ENCODE results near the gene C4orf46.

C4orf46 gene

DNA sequence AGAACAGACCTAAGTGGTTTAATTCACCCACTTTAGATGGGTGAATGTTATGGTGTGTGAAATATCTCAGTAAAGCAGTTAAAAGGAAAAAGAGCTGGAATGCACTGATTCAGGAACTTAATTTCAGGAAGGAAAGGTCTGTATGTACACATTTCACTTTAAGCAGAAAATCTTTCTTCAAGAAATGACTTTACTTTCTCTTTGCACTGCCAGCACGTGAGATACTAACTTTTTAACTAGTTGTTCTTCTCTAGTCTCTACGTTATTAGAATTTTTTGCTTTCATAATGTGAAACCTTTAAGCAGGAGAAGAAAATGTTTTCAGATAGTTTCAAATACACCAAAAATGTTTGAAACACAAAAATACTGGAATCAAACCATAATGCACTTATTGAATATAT is 18.8 kb downstream of the C4orf46 start:
- H3K4me1 ChIP-seq (ENCODE audit: control insufficient read depth, insufficient read depth, low read length, unreplicated experiment): peaks cover 5% of the 10 kb centered on the region
- peak overlapping the region; percentile 63 for H3K4me3 ChIP-seq (ENCODE audit: low read depth, low read length)
- no peaks in the 10 kb centered on the region for H3K79me2 ChIP-seq (ENCODE audit: control insufficient read depth, insufficient read depth, low read length, unreplicated experiment)
- no peaks in the 10 kb centered on the region for H3K36me3 ChIP-seq (ENCODE audit: insufficient read depth, low read length)
- H3K27me3 ChIP-seq (ENCODE audit: insufficient read depth, low read length): no peaks in the 10 kb centered on the region
- no peak overlapping the region for H3K27ac ChIP-seq (ENCODE audit: low read depth, low read length)
- peak overlapping the region; percentile 86 for H2AFZ ChIP-seq (ENCODE audit: low read length, unreplicated experiment)

DNA sequence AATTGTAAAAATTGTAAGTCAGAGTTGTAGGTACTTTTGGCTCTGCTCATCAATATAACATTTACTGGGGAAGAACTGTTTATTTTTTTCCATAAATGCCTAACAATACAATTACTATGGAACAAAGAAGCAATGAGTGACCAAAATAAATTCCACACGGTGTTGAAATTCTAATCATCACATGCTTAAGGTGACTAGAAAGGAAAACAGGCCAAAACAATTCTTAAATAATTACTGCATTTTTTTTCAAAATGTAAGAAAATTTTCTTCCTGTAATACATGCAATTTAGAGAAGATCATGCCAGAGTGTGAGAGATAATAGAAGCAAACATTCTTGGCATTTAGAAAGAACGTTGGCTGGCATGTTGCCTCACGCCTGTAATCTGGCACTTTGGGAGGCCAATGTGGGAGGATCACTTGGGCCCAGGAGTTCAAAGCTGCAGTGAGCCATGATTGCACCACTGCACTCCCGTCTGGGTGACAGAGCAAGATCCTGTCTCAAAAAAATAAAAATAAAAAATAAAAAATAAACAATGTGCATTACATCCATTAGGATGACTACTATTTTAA is 22.5 kb downstream of the C4orf46 start:
- H3K27ac ChIP-seq (ENCODE audit: low read depth, low read length): no peak overlapping the region
- no peaks in the 10 kb centered on the region for H3K27me3 ChIP-seq (ENCODE audit: insufficient read depth, low read length)
- H3K79me2 ChIP-seq (ENCODE audit: control insufficient read depth, insufficient read depth, low read length, unreplicated experiment): no peaks in the 10 kb centered on the region
- no peak overlapping the region for H2AFZ ChIP-seq (ENCODE audit: low read length, unreplicated experiment)
- peaks cover 5% of the 10 kb centered on the region for H3K4me1 ChIP-seq (ENCODE audit: control insufficient read depth, insufficient read depth, low read length, unreplicated experiment)
- no peak overlapping the region for H3K4me3 ChIP-seq (ENCODE audit: low read depth, low read length)
- H3K36me3 ChIP-seq (ENCODE audit: insufficient read depth, low read length): no peaks in the 10 kb centered on the region

DNA sequence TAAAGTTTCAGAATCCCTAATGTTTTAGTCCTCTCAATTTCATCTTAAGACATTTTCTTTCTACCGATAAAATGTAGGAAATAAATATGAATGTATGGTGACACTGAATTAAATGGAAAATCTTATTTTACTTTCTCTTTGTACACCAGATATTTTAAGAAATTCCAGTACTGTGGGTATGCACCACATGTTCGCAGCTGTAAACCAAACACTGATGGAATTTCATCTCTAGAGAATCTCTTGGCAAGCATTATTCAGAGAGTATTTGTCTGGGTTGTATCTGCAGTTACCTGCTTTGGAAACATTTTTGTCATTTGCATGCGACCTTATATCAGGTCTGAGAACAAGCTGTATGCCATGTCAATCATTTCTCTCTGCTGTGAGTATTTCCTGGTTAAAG is 26.9 kb downstream of the C4orf46 start:
- H3K79me2 ChIP-seq (ENCODE audit: control insufficient read depth, insufficient read depth, low read length, unreplicated experiment): no peaks in the 10 kb centered on the region
- peak overlapping the region; percentile 9 for H2AFZ ChIP-seq (ENCODE audit: low read length, unreplicated experiment)
- no peak overlapping the region; the same call in 1 of the 2 replicates for H3K4me3 ChIP-seq (ENCODE audit: low read depth, low read length)
- H3K27me3 ChIP-seq (ENCODE audit: insufficient read depth, low read length): no peaks in the 10 kb centered on the region
- H3K36me3 ChIP-seq (ENCODE audit: insufficient read depth, low read length): no peaks in the 10 kb centered on the region
- no peak overlapping the region for H3K27ac ChIP-seq (ENCODE audit: low read depth, low read length)
- no peaks in the 10 kb centered on the region for H3K4me1 ChIP-seq (ENCODE audit: control insufficient read depth, insufficient read depth, low read length, unreplicated experiment)

DNA sequence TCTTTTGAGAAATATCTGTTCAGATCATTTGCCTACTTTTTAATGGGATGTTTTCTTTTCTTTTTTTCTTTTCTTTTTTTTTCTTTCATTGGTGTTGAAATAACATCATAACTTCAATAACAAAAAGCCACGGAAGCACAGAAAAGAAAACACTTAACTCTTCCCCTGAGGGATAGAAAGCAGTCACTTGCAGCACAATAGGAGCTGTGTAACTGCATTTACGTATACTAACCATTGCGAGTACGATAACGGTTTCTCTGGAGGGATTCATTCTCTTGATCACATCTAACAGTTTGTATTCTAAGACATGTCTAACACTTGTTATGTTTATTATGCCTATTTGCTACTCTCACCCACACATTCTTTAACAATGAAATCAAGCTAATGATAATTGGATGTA is 27.3 kb downstream of the C4orf46 start:
- Histone ChIP-seq H3K27ac (ENCODE audit: low read depth, low read length) (no peak overlapping the region), H3K4me3 (ENCODE audit: low read depth, low read length) (no peak overlapping the region; the same call in 1 of the 2 replicates), H3K36me3 (ENCODE audit: insufficient read depth, low read length) (no peaks in the 10 kb centered on the region), H3K4me1 (ENCODE audit: control insufficient read depth, insufficient read depth, low read length, unreplicated experiment) (no peaks in the 10 kb centered on the region), H2AFZ (ENCODE audit: low read length, unreplicated experiment) (peak overlapping the region; percentile 9), H3K79me2 (ENCODE audit: control insufficient read depth, insufficient read depth, low read length, unreplicated experiment) (no peaks in the 10 kb centered on the region), H3K27me3 (ENCODE audit: insufficient read depth, low read length) (no peaks in the 10 kb centered on the region)

DNA sequence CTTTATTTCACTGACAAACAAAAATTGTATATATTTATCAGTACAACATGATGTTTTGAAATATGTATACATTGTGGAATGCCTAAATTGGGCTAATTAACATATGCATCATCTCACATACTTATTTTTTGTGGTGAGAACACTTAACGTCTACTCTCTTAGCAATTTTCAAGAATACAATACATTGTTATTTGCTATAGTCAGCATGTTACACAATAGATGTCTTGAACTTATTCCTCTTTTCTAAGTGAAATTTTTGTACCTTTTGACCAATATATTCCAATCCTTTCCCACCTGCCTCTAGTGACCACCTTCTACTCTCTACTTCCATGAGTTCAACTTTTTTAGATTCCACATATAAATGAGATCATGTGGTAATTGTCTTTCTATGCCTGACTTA is 35.1 kb downstream of the C4orf46 start:
- Histone ChIP-seq H3K27me3 (ENCODE audit: insufficient read depth, low read length) (no peaks in the 10 kb centered on the region), H2AFZ (ENCODE audit: low read length, unreplicated experiment) (no peak overlapping the region), H3K4me1 (ENCODE audit: control insufficient read depth, insufficient read depth, low read length, unreplicated experiment) (peaks cover 4% of the 10 kb centered on the region), H3K27ac (ENCODE audit: low read depth, low read length) (no peak overlapping the region), H3K36me3 (ENCODE audit: insufficient read depth, low read length) (no peaks in the 10 kb centered on the region), H3K4me3 (ENCODE audit: low read depth, low read length) (no peak overlapping the region), H3K79me2 (ENCODE audit: control insufficient read depth, insufficient read depth, low read length, unreplicated experiment) (no peaks in the 10 kb centered on the region)

DNA sequence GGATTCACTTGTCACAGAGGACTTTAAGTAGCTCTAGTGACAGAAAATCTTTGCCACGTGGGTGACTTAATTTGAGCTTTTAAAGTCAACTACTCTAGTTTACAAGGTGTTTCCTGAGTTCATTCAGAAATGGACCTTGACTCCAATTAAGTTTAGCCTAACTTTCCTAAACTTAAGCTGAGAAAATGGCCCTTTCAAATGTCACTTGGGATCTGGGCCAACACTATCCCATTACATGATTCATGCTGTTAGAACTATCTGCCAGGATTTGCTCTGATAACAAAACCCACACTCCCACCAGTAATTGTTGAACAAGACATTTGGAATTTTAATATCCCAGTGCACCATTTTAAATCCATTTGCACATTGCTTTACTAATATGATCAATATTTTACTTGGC is 40.8 kb downstream of the C4orf46 start:
- Histone ChIP-seq H3K27ac (ENCODE audit: low read depth, low read length) (no peak overlapping the region), H3K27me3 (ENCODE audit: insufficient read depth, low read length) (no peaks in the 10 kb centered on the region), H3K4me3 (ENCODE audit: low read depth, low read length) (no peak overlapping the region), H3K36me3 (ENCODE audit: insufficient read depth, low read length) (no peaks in the 10 kb centered on the region), H3K4me1 (ENCODE audit: control insufficient read depth, insufficient read depth, low read length, unreplicated experiment) (peaks cover 16% of the 10 kb centered on the region), H3K79me2 (ENCODE audit: control insufficient read depth, insufficient read depth, low read length, unreplicated experiment) (no peaks in the 10 kb centered on the region), H2AFZ (ENCODE audit: low read length, unreplicated experiment) (no peak overlapping the region)

DNA sequence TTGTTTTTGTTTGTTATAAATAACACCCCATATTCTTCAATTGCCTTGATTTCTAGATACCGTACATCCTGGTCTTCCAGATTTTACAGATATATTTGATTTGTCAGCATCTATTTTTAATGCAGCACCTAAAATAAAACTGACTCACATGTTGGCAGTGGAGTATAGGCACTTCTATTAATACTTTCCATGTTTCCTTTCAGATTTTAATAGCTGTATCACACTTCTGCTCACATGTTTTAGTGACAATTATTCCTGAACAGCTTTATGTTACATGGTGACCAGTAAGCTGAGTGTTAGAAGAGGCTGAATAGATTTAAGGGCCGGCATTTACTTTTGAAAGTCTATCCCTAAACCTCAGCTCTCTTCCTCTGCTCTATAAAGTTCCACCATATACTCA is 46.1 kb downstream of the C4orf46 start:
- Histone ChIP-seq H3K4me3 (ENCODE audit: low read depth, low read length) (no peak overlapping the region), H3K4me1 (ENCODE audit: control insufficient read depth, insufficient read depth, low read length, unreplicated experiment) (peaks cover 3% of the 10 kb centered on the region), H3K36me3 (ENCODE audit: insufficient read depth, low read length) (no peaks in the 10 kb centered on the region), H3K27me3 (ENCODE audit: insufficient read depth, low read length) (no peaks in the 10 kb centered on the region), H3K79me2 (ENCODE audit: control insufficient read depth, insufficient read depth, low read length, unreplicated experiment) (no peaks in the 10 kb centered on the region), H3K27ac (ENCODE audit: low read depth, low read length) (no peak overlapping the region), H2AFZ (ENCODE audit: low read length, unreplicated experiment) (peak overlapping the region; percentile 37)

DNA sequence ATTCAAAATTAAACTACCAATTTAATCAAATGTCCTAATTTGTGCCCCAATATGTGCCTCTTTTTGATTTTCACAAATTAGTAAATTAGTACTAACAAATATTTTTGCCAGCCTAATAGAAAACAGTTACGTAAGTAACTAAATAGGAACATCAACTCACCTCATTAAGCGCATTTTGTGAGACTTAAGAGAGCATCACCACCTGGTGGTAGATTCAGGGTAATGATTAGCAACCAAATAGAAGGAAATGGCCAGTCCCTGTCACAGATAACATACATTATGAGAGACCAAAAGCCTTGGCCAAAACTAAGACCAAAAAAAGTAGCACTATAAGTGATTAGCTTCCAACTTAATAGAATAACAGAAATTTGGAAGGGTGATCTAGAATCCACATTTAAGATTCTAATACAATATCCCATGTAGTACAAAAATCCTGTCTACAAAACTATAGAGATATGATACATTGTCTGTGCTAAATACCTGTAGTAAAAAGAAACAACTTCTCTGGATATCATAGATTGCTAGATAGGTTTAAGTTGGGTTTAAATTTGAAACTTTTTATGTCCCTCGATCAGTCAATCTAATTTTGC is 46.7 kb downstream of the C4orf46 start:
- no peak overlapping the region for H3K27ac ChIP-seq (ENCODE audit: low read depth, low read length)
- no peaks in the 10 kb centered on the region for H3K4me1 ChIP-seq (ENCODE audit: control insufficient read depth, insufficient read depth, low read length, unreplicated experiment)
- H3K27me3 ChIP-seq (ENCODE audit: insufficient read depth, low read length): no peaks in the 10 kb centered on the region
- H3K79me2 ChIP-seq (ENCODE audit: control insufficient read depth, insufficient read depth, low read length, unreplicated experiment): no peaks in the 10 kb centered on the region
- no peaks in the 10 kb centered on the region for H3K36me3 ChIP-seq (ENCODE audit: insufficient read depth, low read length)
- peak overlapping the region; percentile 37 for H2AFZ ChIP-seq (ENCODE audit: low read length, unreplicated experiment)
- no peak overlapping the region for H3K4me3 ChIP-seq (ENCODE audit: low read depth, low read length)

DNA sequence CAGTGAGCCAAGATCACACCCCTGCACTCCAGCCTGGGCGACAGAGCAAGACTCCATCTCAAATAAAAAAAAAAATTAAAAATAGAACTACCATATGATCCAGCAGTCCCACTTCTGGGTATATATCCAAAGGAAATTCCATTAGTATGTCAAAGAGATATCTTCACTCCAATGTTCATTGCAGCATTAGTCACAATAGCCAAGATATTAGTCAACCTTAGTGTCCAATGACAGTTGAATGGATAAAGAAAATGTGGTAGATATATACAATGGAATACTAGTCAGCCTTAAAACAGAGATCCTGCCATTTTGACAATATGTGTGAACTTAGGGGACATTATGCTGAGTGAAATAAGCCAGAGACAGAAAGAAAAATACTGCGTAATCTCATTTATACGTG is 49.4 kb downstream of the C4orf46 start:
- no peaks in the 10 kb centered on the region for H3K36me3 ChIP-seq (ENCODE audit: insufficient read depth, low read length)
- H3K4me1 ChIP-seq (ENCODE audit: control insufficient read depth, insufficient read depth, low read length, unreplicated experiment): no peaks in the 10 kb centered on the region
- H3K27me3 ChIP-seq (ENCODE audit: insufficient read depth, low read length): no peaks in the 10 kb centered on the region
- H2AFZ ChIP-seq (ENCODE audit: low read length, unreplicated experiment): no peak overlapping the region
- no peak overlapping the region for H3K27ac ChIP-seq (ENCODE audit: low read depth, low read length)
- H3K4me3 ChIP-seq (ENCODE audit: low read depth, low read length): no peak overlapping the region
- no peaks in the 10 kb centered on the region for H3K79me2 ChIP-seq (ENCODE audit: control insufficient read depth, insufficient read depth, low read length, unreplicated experiment)

DNA sequence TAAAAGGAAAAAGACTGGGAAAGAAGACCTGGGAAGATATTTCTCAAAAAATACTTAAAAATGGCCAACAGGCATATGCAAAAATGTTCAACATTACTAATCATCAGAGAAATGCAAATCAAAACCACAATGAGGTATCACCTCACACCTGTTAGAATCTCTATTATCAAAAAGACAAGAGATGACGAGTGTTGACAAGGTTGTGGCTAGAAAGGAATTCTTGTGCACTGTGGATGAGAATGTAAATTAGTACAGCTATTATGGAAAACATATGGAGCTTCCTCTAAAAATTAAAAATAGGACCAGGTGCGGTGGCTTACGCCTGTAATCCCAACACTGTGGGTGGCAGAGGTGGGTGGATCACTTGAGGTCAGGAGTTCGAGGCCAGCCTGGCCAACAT is 50.0 kb downstream of the C4orf46 start:
- no peak overlapping the region for H3K4me3 ChIP-seq (ENCODE audit: low read depth, low read length)
- H2AFZ ChIP-seq (ENCODE audit: low read length, unreplicated experiment): no peak overlapping the region
- no peaks in the 10 kb centered on the region for H3K79me2 ChIP-seq (ENCODE audit: control insufficient read depth, insufficient read depth, low read length, unreplicated experiment)
- no peaks in the 10 kb centered on the region for H3K4me1 ChIP-seq (ENCODE audit: control insufficient read depth, insufficient read depth, low read length, unreplicated experiment)
- H3K27ac ChIP-seq (ENCODE audit: low read depth, low read length): no peak overlapping the region
- no peaks in the 10 kb centered on the region for H3K27me3 ChIP-seq (ENCODE audit: insufficient read depth, low read length)
- H3K36me3 ChIP-seq (ENCODE audit: insufficient read depth, low read length): no peaks in the 10 kb centered on the region

DNA sequence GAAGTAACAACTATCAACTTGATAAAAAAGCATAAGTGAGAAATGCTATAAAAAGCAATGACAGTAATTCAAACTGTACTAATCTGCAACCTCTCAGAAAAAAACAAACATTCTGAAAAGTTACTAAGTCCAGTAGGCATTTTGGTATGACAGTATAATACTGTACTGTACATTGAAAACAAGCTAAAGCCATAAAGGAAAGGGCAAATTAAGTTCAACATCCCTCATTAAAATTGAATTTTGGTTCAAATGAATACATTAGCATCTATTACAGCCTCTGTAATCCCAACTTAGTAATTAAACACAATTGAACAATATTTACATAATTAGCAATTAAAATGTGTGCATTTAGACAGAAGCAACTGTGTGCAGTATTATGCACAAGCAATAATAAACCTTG is 53.7 kb downstream of the C4orf46 start:
- Histone ChIP-seq H3K79me2 (ENCODE audit: control insufficient read depth, insufficient read depth, low read length, unreplicated experiment) (no peaks in the 10 kb centered on the region), H3K27ac (ENCODE audit: low read depth, low read length) (no peak overlapping the region), H3K4me3 (ENCODE audit: low read depth, low read length) (no peak overlapping the region), H3K27me3 (ENCODE audit: insufficient read depth, low read length) (no peaks in the 10 kb centered on the region), H3K4me1 (ENCODE audit: control insufficient read depth, insufficient read depth, low read length, unreplicated experiment) (no peaks in the 10 kb centered on the region), H2AFZ (ENCODE audit: low read length, unreplicated experiment) (no peak overlapping the region), H3K36me3 (ENCODE audit: insufficient read depth, low read length) (no peaks in the 10 kb centered on the region)

Data from ACC112 (cell line).